MM.1S (cell line): ENCODE results near the gene MAPKAP1.

Experiments
- DNase-seq: peaks from one replicate; pipeline ENCODE4 v3.0.0-alpha.2; 2015
- H2AFZ ChIP-seq: fragments of 300-600 bp; sonication (generic); 2 replicates; pipeline ENCODE4 v1.6.0; 2016; ENCODE audit warnings: antibody characterized with exemption, low read length
- H3F3A ChIP-seq: fragments of 300-600 bp; sonication (generic); 2 replicates; pipeline ENCODE4 v1.6.1; 2016; ENCODE audit warnings: mild to moderate bottlenecking, antibody characterized with exemption, low read length, moderate library complexity, mixed read lengths; ENCODE audit not compliant: insufficient read depth
- H3K27ac ChIP-seq: fragments of 300-600 bp; sonication (generic); 2 replicates; pipeline ENCODE4 v1.5.1; 2016; ENCODE audit warnings: mild to moderate bottlenecking, low read length
- H3K27me3 ChIP-seq: fragments of 300-600 bp; sonication (generic); replicated peaks from 2 replicates; pipeline ENCODE4 v1.6.0; 2016; ENCODE audit warnings: low read length; ENCODE audit not compliant: insufficient read depth
- H3K36me3 ChIP-seq: fragments of 300-600 bp; sonication (generic); replicated peaks from 2 replicates; pipeline ENCODE4 v1.6.1; 2016; ENCODE audit warnings: mild to moderate bottlenecking, low read length, mixed read lengths; ENCODE audit not compliant: insufficient read depth
- H3K4me1 ChIP-seq: fragments of 300-600 bp; sonication (generic); 2 replicates; pipeline ENCODE4 v1.6.1; 2016; ENCODE audit warnings: low read length, mixed read lengths
- H3K4me2 ChIP-seq: fragments of 300-600 bp; sonication (generic); 2 replicates; pipeline ENCODE4 v1.6.0; 2016; ENCODE audit warnings: low read depth, low read length
- H3K4me3 ChIP-seq: fragments of 300-600 bp; sonication (generic); 2 replicates; pipeline ENCODE4 v1.5.1; 2016; ENCODE audit warnings: low read length, mixed read lengths
- H3K79me2 ChIP-seq: fragments of 300-600 bp; sonication (generic); 2 replicates; pipeline ENCODE4 v1.6.1; 2016; ENCODE audit warnings: mixed run types, low read length, mixed read lengths
- H3K9ac ChIP-seq: fragments of 300-600 bp; sonication (generic); 2 replicates; pipeline ENCODE4 v1.6.1; 2016; ENCODE audit warnings: low read length, mixed read lengths
- H3K9me2 ChIP-seq: fragments of 300-600 bp; sonication (generic); replicated peaks from 2 replicates; pipeline ENCODE4 v1.6.1; 2016; ENCODE audit warnings: mild to moderate bottlenecking, low read length, mixed read lengths; ENCODE audit not compliant: insufficient read depth
- H3K9me3 ChIP-seq: fragments of 300-600 bp; sonication (generic); replicated peaks from 2 replicates; pipeline ENCODE4 v1.6.1; 2016; ENCODE audit warnings: mild to moderate bottlenecking, low read length, mixed read lengths; ENCODE audit not compliant: insufficient read depth
- H4K20me1 ChIP-seq: fragments of 300-600 bp; sonication (generic); 2 replicates; pipeline ENCODE4 v1.6.1; 2016; ENCODE audit warnings: mild to moderate bottlenecking, low read length, moderate library complexity, mixed read lengths; ENCODE audit not compliant: insufficient read depth
- CTCF ChIP-seq: fragments of 300-600 bp; sonication (generic); IDR thresholded peaks from 2 replicates; pipeline ENCODE4 v1.5.1; 2016; ENCODE audit warnings: antibody characterized with exemption, low read length, mixed read lengths
- EZH2 ChIP-seq: fragments of 300-600 bp; sonication (generic); optimal IDR thresholded peaks from 2 replicates; pipeline ENCODE3; 2017; ENCODE audit warnings: low read depth, mild to moderate bottlenecking, antibody characterized with exemption, low read length, mixed read lengths
- EZH2phosphoT487 ChIP-seq: fragments of 300-600 bp; sonication (generic); IDR thresholded peaks from 2 replicates; pipeline ENCODE4 v1.6.1; 2018; ENCODE audit warnings: antibody characterized with exemption, low read length

MAPKAP1 gene

DNA sequence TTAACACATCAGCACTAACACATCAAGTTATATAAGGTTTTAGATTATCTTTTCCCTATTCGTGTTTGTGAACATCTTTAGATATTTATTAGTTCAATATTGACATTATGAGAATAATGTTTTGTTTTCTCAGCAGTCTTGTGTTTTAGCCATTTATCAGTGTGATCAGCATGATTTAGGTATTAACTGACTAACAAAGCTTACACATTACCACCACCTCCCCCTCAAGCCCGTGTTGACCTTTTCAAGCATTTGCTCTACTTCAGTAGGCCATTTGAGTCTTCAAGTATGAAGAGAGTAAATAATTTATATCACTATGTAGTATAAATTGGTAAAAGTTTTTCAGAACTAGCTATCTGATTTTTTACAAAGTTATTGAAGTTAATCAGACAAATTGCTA is 47.1 kb upstream of the MAPKAP1 start:
- peaks cover 5% of the 10 kb centered on the region for H3K4me1 ChIP-seq

GRCh38 chr9:125752070-125752628 is 45.1 kb upstream of the MAPKAP1 start:
- no peak overlapping the region for H3K27ac ChIP-seq
- no peaks in the 10 kb centered on the region for H3K36me3 ChIP-seq
- H3K4me2 ChIP-seq = no peak overlapping the region
- H3K79me2 ChIP-seq = 0 out of 2 replicates have a peak, but pooled peaks cover 6% of the 10 kb centered on the region
- no peak overlapping the region for H3K9ac ChIP-seq
- no peaks in the 10 kb centered on the region for H3K9me3 ChIP-seq
- TF ChIP-seq CTCF (no peak), EZH2 (no peak), EZH2phosphoT487 (no peak)
- DNase-seq = no peak
- peaks cover 9% of the 10 kb centered on the region for H3K4me1 ChIP-seq
- no peaks in the 10 kb centered on the region for H4K20me1 ChIP-seq
- H3F3A ChIP-seq = no peaks in the 10 kb centered on the region
- H2AFZ ChIP-seq = no peak overlapping the region
- no peak overlapping the region for H3K4me3 ChIP-seq
- H3K27me3 ChIP-seq = no peaks in the 10 kb centered on the region
- no peaks in the 10 kb centered on the region for H3K9me2 ChIP-seq

More for the DNA sequence above, 47.1 kb upstream of the MAPKAP1 start:
- DNase-seq = no peak
- H3K36me3 ChIP-seq = no peaks in the 10 kb centered on the region
- TF ChIP-seq EZH2 (no peak), EZH2phosphoT487 (no peak)
- no peaks in the 10 kb centered on the region for H3K27me3 ChIP-seq
- H3K4me2 ChIP-seq = no peak overlapping the region
- H4K20me1 ChIP-seq = no peaks in the 10 kb centered on the region
- H3K9ac ChIP-seq = no peak overlapping the region
- H3F3A ChIP-seq = no peaks in the 10 kb centered on the region
- no peak overlapping the region for H2AFZ ChIP-seq
- H3K9me3 ChIP-seq = no peaks in the 10 kb centered on the region
- H3K9me2 ChIP-seq = no peaks in the 10 kb centered on the region
- H3K27ac ChIP-seq = no peak overlapping the region
- no peak overlapping the region for H3K4me3 ChIP-seq
- no peaks in the 10 kb centered on the region for H3K79me2 ChIP-seq

DNA sequence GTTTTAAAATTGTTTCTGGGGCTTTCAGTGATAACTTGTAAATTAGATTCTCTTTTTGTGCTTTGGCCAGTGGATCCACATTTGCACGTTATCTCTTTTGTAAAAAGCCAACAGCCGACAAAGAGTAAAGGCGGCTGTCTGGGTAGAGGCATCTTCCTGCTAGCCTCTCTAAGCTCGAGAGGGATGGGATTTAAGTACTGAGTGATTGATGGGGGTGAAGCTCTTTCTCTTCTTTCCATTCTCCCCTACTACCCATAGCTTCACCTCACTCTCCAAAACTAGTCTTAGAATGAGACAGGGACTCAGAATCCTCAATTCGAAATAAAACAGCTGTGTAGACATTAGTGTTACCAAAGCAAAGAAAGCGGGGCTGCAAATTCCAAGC is 43.6 kb upstream of the MAPKAP1 start:
- Histone ChIP-seq H3K36me3 (no peaks in the 10 kb centered on the region), H3K79me2 (0 out of 2 replicates have a peak, but pooled peaks cover 6% of the 10 kb centered on the region), H3K4me1 (peaks cover 10% of the 10 kb centered on the region), H3K9me3 (no peaks in the 10 kb centered on the region), H3K27me3 (no peaks in the 10 kb centered on the region), H3K4me2 (no peak overlapping the region), H3F3A (no peaks in the 10 kb centered on the region), H3K9ac (no peak overlapping the region), H3K4me3 (no peak overlapping the region), H3K27ac (no peak overlapping the region), H3K9me2 (no peaks in the 10 kb centered on the region), H2AFZ (no peak overlapping the region), H4K20me1 (no peaks in the 10 kb centered on the region)
- DNase-seq = no peak
- TF ChIP-seq EZH2phosphoT487 (no peak), CTCF (no peak), EZH2 (no peak)

DNA sequence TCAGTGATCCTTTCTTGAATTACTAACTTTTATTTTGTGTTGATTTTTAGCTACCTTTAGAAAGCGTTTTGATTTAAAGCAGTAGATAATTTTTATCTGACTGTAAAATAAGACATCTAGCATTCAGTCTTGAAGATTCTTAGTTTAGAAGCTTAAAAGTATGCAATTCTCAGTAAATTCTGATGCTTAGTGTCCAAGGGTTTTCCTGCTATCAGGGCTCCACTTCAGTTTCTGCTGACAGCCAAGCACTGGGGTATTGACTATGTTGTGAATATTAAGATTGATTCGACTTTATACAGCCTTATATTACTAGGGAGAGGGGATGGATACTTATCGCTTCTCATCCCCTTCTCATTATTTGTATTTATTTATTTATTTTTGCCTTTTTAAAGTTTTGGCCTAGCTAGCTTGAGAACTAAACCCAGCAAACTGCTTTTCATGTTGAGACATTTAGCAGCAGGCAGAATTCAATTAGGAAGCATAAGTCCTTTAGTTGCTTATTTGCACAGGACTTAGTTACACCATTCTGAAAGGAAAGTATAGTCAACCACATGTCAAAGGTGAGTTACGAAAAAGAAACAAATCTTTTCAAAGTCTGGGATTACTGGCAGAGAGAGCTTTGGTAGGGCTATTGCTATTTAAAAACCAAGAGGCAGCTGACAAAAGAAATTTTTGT is 43.1 kb upstream of the MAPKAP1 start:
- Histone ChIP-seq H3K9me2 (no peaks in the 10 kb centered on the region), H4K20me1 (no peaks in the 10 kb centered on the region), H3K4me1 (peaks cover 13% of the 10 kb centered on the region), H3K9ac (no peak overlapping the region), H3K36me3 (no peaks in the 10 kb centered on the region), H2AFZ (no peak overlapping the region), H3K79me2 (0 out of 2 replicates have a peak, but pooled peaks cover 6% of the 10 kb centered on the region), H3K27ac (no peak overlapping the region), H3K4me3 (no peak overlapping the region), H3K27me3 (no peaks in the 10 kb centered on the region), H3K4me2 (no peak overlapping the region), H3F3A (no peaks in the 10 kb centered on the region), H3K9me3 (no peaks in the 10 kb centered on the region)
- DNase-seq = no peak
- TF ChIP-seq EZH2phosphoT487 (no peak), CTCF (no peak), EZH2 (no peak)
